CD14-positive monocyte (primary cell): ENCODE results near the gene MAPK14. TPM values are rescaled to one million over a fixed set of nuclear protein-coding genes. Genes with fewer than 3 reads are reported as not detected.
A peak's percentile ranks its signal among the peaks of the same experiment; 100 is the strongest.

Experiments used
- DNase-seq, 3 donors: peaks; one replicate each; pipeline ENCODE4 v3.0.0-alpha.2; 2011 to 2022
- H2AFZ ChIP-seq: 2 replicates; pipeline ENCODE4 v1.6.0; 2012; ENCODE audit warnings: mild to moderate bottlenecking, low read depth, low read length, inconsistent platforms; ENCODE audit not compliant: insufficient read depth, poor library complexity, severe bottlenecking
- H3K27ac ChIP-seq, 2 donors: 1 replicate in 1 of 2; 2 replicates in 1 of 2; pipeline ENCODE4 v1.5.1; 2012 to 2013; ENCODE audit warnings: low read length in 2 of 2, control low read depth in 1 of 2, inconsistent platforms in 1 of 2, low read depth in 1 of 2, mild to moderate bottlenecking in 1 of 2
- H3K27me3 ChIP-seq, 2 donors: one replicate each; pipeline versions ENCODE4 v1.6.0 to v1.6.1; 2011 to 2013; ENCODE audit warnings: low read length in 2 of 2; ENCODE audit not compliant: control insufficient read depth in 2 of 2, insufficient read depth in 2 of 2
- H3K36me3 ChIP-seq, 2 donors: replicated peaks in 1 of 2; 1 replicate in 1 of 2; 2 replicates in 1 of 2; pipeline versions ENCODE4 v1.5.1 to v1.6.1; 2012 to 2013; ENCODE audit warnings: low read length in 2 of 2, control low read depth in 1 of 2, inconsistent platforms in 1 of 2, mild to moderate bottlenecking in 1 of 2; ENCODE audit not compliant: insufficient read depth in 2 of 2, control insufficient read depth in 1 of 2
- H3K4me1 ChIP-seq, 2 donors: 1 replicate in 1 of 2; 2 replicates in 1 of 2; pipeline versions ENCODE4 v1.5.1 to v1.6.1; 2012 to 2013; ENCODE audit warnings: low read length in 2 of 2, control low read depth in 1 of 2, inconsistent platforms in 1 of 2, mild to moderate bottlenecking in 1 of 2, moderate library complexity in 1 of 2; ENCODE audit not compliant: insufficient read depth in 2 of 2, control insufficient read depth in 1 of 2
- H3K4me2 ChIP-seq: replicated peaks from 2 replicates; pipeline ENCODE3; 2012; ENCODE audit warnings: low read length, moderate library complexity, mild to moderate bottlenecking; ENCODE audit not compliant: poor library complexity, severe bottlenecking; ENCODE audit errors: extremely low read depth
- H3K4me3 ChIP-seq, 3 experiments: fragments of 200-600 bp in 1 of 3; sonication (generic) in 1 of 3; replicated peaks in 1 of 3; 1 replicate in 2 of 3; 2 replicates in 1 of 3; pipeline ENCODE4 v1.5.1; 2011 to 2013; ENCODE audit warnings: low read length in 3 of 3, mild to moderate bottlenecking in 3 of 3, control low read depth in 2 of 3, low read depth in 2 of 3, inconsistent platforms in 1 of 3, moderate library complexity in 1 of 3
- H3K79me2 ChIP-seq: 2 replicates; pipeline ENCODE4 v1.6.0; 2012; ENCODE audit warnings: mild to moderate bottlenecking, control low read depth, inconsistent platforms, low read length, moderate library complexity; ENCODE audit not compliant: insufficient read depth
- H3K9ac ChIP-seq: 2 replicates; pipeline ENCODE4 v1.6.0; 2017; ENCODE audit warnings: low read length, mild to moderate bottlenecking; ENCODE audit not compliant: insufficient read depth, poor library complexity, severe bottlenecking
- H3K9me3 ChIP-seq, 2 donors: replicated peaks in 1 of 2; 1 replicate in 1 of 2; 2 replicates in 1 of 2; pipeline versions ENCODE4 v1.5.1 to v1.6.1; 2012 to 2013; ENCODE audit warnings: low read length in 2 of 2, control low read depth in 1 of 2; ENCODE audit not compliant: control insufficient read depth in 1 of 2, insufficient read depth in 1 of 2
- H4K20me1 ChIP-seq: 2 replicates; pipeline ENCODE4 v1.6.0; 2012; ENCODE audit warnings: mild to moderate bottlenecking, low read length, control low read depth, moderate library complexity; ENCODE audit not compliant: insufficient read depth
- H3K27ac Mint-ChIP-seq, 7 donors: one replicate each; pipeline ENCODE4 v1.8.0; 2020; ENCODE audit warnings: mild to moderate bottlenecking in 7 of 7, mixed read lengths in 7 of 7, moderate library complexity in 6 of 7, inconsistent platforms in 2 of 7
- H3K27me3 Mint-ChIP-seq, 3 donors: one replicate each; pipeline ENCODE4 v1.8.0; 2021 to 2022; ENCODE audit warnings: low read depth in 3 of 3, mild to moderate bottlenecking in 3 of 3, mixed read lengths in 3 of 3, moderate library complexity in 3 of 3, inconsistent platforms in 1 of 3
- H3K36me3 Mint-ChIP-seq, 2 donors: one replicate each; pipeline ENCODE4 v1.8.0; 2020; ENCODE audit warnings: mixed read lengths in 2 of 2, inconsistent platforms in 1 of 2, mild to moderate bottlenecking in 1 of 2
- H3K4me1 Mint-ChIP-seq: one replicate; pipeline ENCODE4 v1.8.0; 2020; ENCODE audit warnings: mild to moderate bottlenecking, mixed read lengths
- H3K4me3 Mint-ChIP-seq, 2 donors: one replicate each; pipeline ENCODE4 v1.8.0; 2020; ENCODE audit warnings: mild to moderate bottlenecking in 2 of 2, mixed read lengths in 2 of 2, moderate library complexity in 1 of 2
- H3K9me3 Mint-ChIP-seq, 7 donors: one replicate each; pipeline ENCODE4 v1.8.0; 2020 to 2022; ENCODE audit warnings: mixed read lengths in 7 of 7, mild to moderate bottlenecking in 6 of 7, moderate library complexity in 6 of 7, inconsistent platforms in 2 of 7
- CTCF ChIP-seq: fragments of 200-600 bp; IDR thresholded peaks from one replicate; pipeline ENCODE4 v1.8.0; 2022; ENCODE audit warnings: antibody characterized with exemption, mild to moderate bottlenecking
- WGBS: methylation state at CpG from one replicate; pipeline ENCODE4 v1.1.5; 2013; ENCODE audit warnings: missing lambda C conversion rate; ENCODE audit not compliant: insufficient coverage; 5-methylcytosine and 5-hydroxymethylcytosine counted together
- intact Hi-C, 2 donors: fragments of 100-400 bp; cut with micrococcal nuclease; formaldehyde crosslinking; loops; one replicate each; pipeline versions ENCODE4 v1.15.0 to v1.15.1; 2023
- polyA plus RNA-seq, 3 donors: library from polyadenylated mRNA; depleted of rRNA in 1 of 3; unstranded in 2 of 3; stranded (reverse) in 1 of 3; fragments of 300-500 nt in 2 of 3; fragments of >200 nt in 1 of 3; fragmentation: Illumina TruSeq in 2 of 3; gene quantifications; 1 replicate in 2 of 3; 2 replicates in 1 of 3; pipeline ENCODE4 v1.2.3, GENCODE V29; 2012 to 2021

Gene MAPK14
- polyA plus RNA-seq, 3 donors, result 56.6 to 96.6 (median 83.7) TPM

- Histone ChIP-seq H3K4me3 (no peak overlapping the region), H3K4me1 (peaks cover 12 to 28% of the 10 kb centered on the region in 2 donors), H2AFZ (no peak overlapping the region), H3K27ac (no peak overlapping the region), H3K4me2 (no peak overlapping the region), H3K79me2 (peaks cover 31% of the 10 kb centered on the region), H3K36me3 (peaks cover 61 to 86% of the 10 kb centered on the region in 2 donors), H3K27me3 (no peaks in the 10 kb centered on the region), H4K20me1 (peaks cover 87% of the 10 kb centered on the region), H3K9ac (no peak overlapping the region), H3K9me3 (no peaks in the 10 kb centered on the region)
- Mint-ChIP-seq H3K4me1 (peaks cover 26% of the 10 kb centered on the region), H3K9me3 (peaks cover 0 to 2% (median 0%) of the 10 kb centered on the region in 7 donors), H3K36me3 (peaks cover 60 to 76% of the 10 kb centered on the region in 2 donors), H3K27me3 (no peaks in the 10 kb centered on the region), H3K27ac (peak overlapping the region in 2 of 7 donors; percentile 10 to 65), H3K4me3 (no peak overlapping the region)
- intact Hi-C loops, result no loop called here
- DNase-seq, result no peak
- WGBS, result 83% methylated on average over 2 of the region's 4 CpGs
- no peak for TF ChIP-seq CTCF
Measured at GRCh38 chr6:36110863-36111262, 83.3 kb downstream of the MAPK14 start.

GRCh38 chr6:36111526-36111925 lies 83.9 kb downstream of the MAPK14 start:
- 91% methylated on average over 3 of the region's 7 CpGs for WGBS
- H3K4me1 Mint-ChIP-seq, result peaks cover 28% of the 10 kb centered on the region
- H3K4me3 ChIP-seq, result no peak overlapping the region
- peak overlapping the region in 6 of 7 donors; percentile 43 to 90 (median 75) for H3K27ac Mint-ChIP-seq
- no peaks in the 10 kb centered on the region for H3K27me3 ChIP-seq
- no peak overlapping the region for H3K4me2 ChIP-seq
- no peaks in the 10 kb centered on the region for H3K9me3 ChIP-seq
- no peak overlapping the region for H3K9ac ChIP-seq
- H4K20me1 ChIP-seq, result peaks cover 82% of the 10 kb centered on the region
- H3K9me3 Mint-ChIP-seq, result peaks cover 0 to 2% (median 0%) of the 10 kb centered on the region in 7 donors
- intact Hi-C loops, result no loop called here
- H3K79me2 ChIP-seq, result peaks cover 26% of the 10 kb centered on the region
- no peak for DNase-seq
- no peak overlapping the region for H3K4me3 Mint-ChIP-seq
- no peak for TF ChIP-seq CTCF
- H3K27me3 Mint-ChIP-seq, result no peaks in the 10 kb centered on the region
- peaks cover 12 to 31% of the 10 kb centered on the region in 2 donors for H3K4me1 ChIP-seq
- peaks cover 61 to 76% of the 10 kb centered on the region in 2 donors for H3K36me3 Mint-ChIP-seq
- H3K27ac ChIP-seq, result peak overlapping the region in 1 of 2 donors; percentile 12
- H3K36me3 ChIP-seq, result peaks cover 59 to 87% of the 10 kb centered on the region in 2 donors
- no peak overlapping the region for H2AFZ ChIP-seq
